Suprapubic skin (tissue), 3 donors: ENCODE measurements around the gene SIGLEC8.

Experiments
- CTCF ChIP-seq, 2 donors: fragments of 200-600 bp in 1 of 2; fragments of 450-650 bp in 1 of 2; sonication (generic) in 1 of 2; IDR thresholded peaks; one replicate each; pipeline ENCODE4 v1.5.1; 2016 to 2019; ENCODE audit warnings: antibody characterized with exemption in 2 of 2, mild to moderate bottlenecking in 1 of 2, moderate library complexity in 1 of 2
- POLR2A ChIP-seq, 2 donors: fragments of 450-650 bp; IDR thresholded peaks; one replicate each; pipeline ENCODE4 v1.6.1; 2017; ENCODE audit warnings: antibody characterized with exemption in 2 of 2, mild to moderate bottlenecking in 2 of 2, moderate library complexity in 2 of 2

DNA sequence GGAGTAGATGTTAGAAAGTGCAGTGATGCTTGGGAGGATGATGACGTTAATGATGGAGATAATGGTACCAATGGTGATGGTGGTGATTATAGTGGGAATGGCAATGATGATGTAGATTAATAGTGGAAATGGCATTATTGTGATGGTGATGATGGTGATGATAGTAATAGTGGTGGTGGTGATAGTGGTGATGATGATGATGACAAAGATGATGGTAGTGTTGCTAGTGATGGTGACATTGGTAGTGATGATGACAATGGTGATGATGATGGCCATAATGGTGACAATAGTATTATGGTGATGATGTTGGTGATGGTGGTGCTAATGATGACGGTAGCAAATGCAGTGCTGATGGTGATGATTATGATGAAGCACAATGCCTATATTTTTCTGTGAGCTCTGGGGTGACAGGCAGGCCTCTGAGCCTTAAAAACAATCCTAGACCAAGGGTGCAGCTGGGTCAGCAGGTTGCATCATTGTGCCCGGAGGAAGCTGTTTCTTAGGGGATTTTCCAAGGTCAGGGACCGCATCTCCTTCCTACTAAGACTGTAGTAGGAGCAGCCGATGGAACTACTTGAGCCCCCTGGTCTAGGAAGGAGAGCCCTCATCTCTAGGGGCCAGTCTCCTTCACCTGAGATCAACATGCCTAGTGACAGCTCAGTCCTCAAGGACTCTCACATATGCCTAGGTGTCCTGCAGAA lies 27.9 kb upstream of the SIGLEC8 start:
- TF ChIP-seq CTCF (IDR thresholded peaks at IDR 0.05) (no peak), POLR2A (IDR thresholded peaks at IDR 0.05) (no peak)
